ENCODE measurements around the gene ISM2. TPM values are rescaled to one million over a fixed set of nuclear protein-coding genes. Genes with fewer than 3 reads are reported as not detected.
A peak's percentile ranks its signal among the peaks of the same experiment; 100 is the strongest.
"Not testable (repeated sequence)": the region's sequence is repeated elsewhere in the genome, so short reads cannot be mapped to it uniquely, and the experiment has no call there.

ISM2 gene
- total RNA-seq: 0.42 TPM in 1 of 2 replicates, not detected in the other
- long read RNA-seq: 0 reads

DNA sequence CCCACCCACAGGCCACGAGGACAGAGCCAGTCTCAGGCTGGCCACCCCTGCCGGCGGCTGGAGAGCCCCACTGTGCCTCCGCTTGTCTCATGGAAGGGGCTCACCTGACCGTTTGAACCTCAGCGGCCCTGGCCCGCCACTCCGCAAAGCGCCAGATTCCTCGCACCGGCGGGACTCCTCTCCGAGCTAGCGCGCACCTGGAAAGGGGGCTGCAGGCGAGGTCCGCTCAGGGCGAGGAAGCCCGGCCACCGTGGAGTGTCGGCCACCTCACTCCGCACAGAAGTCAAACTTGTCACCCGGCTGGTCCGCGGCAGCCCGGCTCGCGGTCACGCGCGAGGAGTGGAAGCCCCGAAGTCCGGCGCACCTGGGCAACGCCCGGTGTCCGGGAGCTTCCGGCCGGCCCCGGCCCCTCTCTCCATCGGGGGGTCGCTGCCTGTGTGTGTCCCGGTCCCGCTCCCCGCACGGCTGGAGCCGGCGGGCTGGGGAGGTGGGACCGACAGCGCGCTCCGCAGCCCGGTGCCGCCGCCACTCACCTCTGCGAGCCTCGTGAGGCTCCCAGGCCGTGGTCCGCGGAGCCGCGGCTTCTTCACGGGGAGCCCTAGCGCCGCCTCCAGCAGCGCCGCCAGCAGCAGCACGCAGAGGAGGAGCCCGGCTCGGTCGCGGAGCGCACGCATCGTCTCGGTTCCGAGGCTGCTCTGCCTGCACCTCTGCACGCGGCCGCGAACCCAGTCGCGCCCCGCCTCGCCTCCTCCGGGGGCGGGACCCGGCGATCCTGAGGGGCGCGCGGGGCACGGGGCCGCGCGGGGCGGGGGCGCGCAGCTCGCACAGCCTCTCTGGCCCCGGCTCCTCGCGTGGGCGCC is at the start of gene ISM2:
Gene ISM2 (minus strand): TSS at position 697 of the 860 bp plus-strand sequence. CDS start 23 bp downstream, at position 674.
- Mint-ChIP-seq H3K36me3 (ENCODE audit: insufficient read depth) (peaks cover 3% of the 10 kb centered on the region), H3K27ac (no peak within 1 kb of the TSS), H3K27me3 (peaks cover 35% of the 10 kb centered on the region), H3K9me3 (ENCODE audit: low read depth) (peaks cover 4% of the 10 kb centered on the region), H3K4me1 (ENCODE audit: low read depth) (no peaks in the 10 kb centered on the region), H3K4me3 (ENCODE audit: low read depth) (peak within 1 kb of the TSS; percentile 69)
- DNase-seq (ENCODE audit: low spot score, unreplicated experiment): peak; percentile 45
- TF ChIP-seq, protein P1, sequence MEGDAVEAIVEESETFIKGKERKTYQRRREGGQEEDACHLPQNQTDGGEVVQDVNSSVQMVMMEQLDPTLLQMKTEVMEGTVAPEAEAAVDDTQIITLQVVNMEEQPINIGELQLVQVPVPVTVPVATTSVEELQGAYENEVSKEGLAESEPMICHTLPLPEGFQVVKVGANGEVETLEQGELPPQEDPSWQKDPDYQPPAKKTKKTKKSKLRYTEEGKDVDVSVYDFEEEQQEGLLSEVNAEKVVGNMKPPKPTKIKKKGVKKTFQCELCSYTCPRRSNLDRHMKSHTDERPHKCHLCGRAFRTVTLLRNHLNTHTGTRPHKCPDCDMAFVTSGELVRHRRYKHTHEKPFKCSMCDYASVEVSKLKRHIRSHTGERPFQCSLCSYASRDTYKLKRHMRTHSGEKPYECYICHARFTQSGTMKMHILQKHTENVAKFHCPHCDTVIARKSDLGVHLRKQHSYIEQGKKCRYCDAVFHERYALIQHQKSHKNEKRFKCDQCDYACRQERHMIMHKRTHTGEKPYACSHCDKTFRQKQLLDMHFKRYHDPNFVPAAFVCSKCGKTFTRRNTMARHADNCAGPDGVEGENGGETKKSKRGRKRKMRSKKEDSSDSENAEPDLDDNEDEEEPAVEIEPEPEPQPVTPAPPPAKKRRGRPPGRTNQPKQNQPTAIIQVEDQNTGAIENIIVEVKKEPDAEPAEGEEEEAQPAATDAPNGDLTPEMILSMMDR (IDR thresholded peaks at IDR 0.05; ENCODE audit: unreplicated experiment): no peak

DNA sequence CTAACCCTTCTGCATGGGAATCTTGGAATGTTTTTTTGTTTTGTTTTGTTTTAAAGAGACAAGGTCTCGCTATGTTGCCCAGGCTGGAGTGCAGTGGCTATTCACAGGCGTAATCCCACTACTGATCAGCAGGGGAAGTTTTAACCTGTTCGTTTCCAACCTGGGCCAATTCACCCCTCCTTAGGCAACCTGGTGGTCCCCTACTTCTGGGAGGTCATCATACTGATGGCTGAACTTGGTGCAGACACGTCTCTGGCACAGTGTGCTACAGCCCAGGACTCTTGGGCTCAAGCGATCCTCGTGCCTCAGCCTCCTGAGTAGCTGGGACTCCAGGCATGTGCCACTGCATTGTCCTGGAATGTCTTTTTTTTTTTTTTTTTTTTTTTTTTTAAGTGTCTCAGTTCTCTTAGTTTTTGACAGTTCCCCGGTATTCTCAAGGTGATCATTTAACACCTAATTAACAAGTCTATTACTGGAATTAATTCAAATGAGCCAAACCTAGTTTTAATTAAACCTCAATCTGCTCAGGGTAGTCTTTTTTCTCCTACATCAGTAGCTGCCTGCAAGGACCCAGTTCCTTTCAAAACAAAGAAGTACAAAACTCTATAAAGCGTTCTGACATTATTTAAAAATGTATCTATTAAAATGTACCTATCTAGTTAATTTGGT is 49.0 kb upstream of the ISM2 start:
- no peak overlapping the region for H3K4me3 Mint-ChIP-seq (ENCODE audit: low read depth)
- TF ChIP-seq, protein P1 (IDR thresholded peaks at IDR 0.05; ENCODE audit: unreplicated experiment): peak; percentile 21
- peaks cover 12% of the 10 kb centered on the region for H3K4me1 Mint-ChIP-seq (ENCODE audit: low read depth)
- no peak overlapping the region for H3K27ac Mint-ChIP-seq
- no peak for DNase-seq (ENCODE audit: low spot score, unreplicated experiment)
- peaks cover 15% of the 10 kb centered on the region for H3K36me3 Mint-ChIP-seq (ENCODE audit: insufficient read depth)
- no peaks in the 10 kb centered on the region for H3K27me3 Mint-ChIP-seq
- no peaks in the 10 kb centered on the region for H3K9me3 Mint-ChIP-seq (ENCODE audit: low read depth)

DNA sequence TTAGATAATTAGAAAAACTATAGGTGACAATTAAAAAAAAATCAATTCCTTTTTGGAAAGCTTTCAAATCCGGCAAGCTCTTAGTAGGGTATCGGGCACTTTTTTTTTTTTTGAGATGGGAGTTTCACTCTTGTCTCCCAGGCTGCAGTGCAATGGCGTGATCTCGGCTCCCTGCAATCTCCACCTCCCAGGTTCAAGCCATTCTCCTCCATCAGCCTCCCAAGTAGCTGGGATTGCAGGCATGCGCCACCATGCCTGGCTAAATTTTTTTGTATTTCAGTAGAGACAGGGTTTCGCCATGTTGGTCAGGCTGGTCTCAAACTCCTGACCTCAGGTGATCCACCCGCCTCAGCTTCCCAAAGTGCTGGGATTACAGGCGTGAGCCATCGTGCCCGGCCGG is 46.6 kb upstream of the ISM2 start:
- Mint-ChIP-seq H3K36me3 (ENCODE audit: insufficient read depth) (peaks cover 12% of the 10 kb centered on the region), H3K4me1 (ENCODE audit: low read depth) (peaks cover 17% of the 10 kb centered on the region)
- H3K4me3 Mint-ChIP-seq (ENCODE audit: low read depth); H3K27ac Mint-ChIP-seq; H3K9me3 Mint-ChIP-seq (ENCODE audit: low read depth); H3K27me3 Mint-ChIP-seq; DNase-seq (ENCODE audit: low spot score, unreplicated experiment): not testable (repeated sequence)

DNA sequence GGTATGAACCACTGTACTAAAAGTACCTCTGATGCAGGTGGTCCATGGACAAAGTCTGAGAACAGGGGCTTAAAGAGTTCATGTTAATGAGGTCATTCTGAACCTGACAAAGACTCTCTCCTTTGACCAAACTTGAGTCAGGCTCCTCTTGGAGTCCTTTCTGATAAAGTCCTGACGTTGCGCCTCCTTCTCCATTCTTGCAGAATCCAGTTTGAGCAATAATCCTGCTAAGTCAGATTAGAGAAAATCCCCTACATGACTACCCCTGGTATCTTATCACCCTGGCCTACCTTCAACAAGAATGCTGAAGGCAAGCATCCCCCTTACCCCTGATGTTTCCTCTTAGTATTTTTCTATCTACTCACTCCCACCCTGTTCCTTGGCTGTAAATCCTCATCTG is 46.0 kb upstream of the ISM2 start:
- H3K27ac Mint-ChIP-seq: peak overlapping the region; percentile 31
- H3K36me3 Mint-ChIP-seq (ENCODE audit: insufficient read depth): peaks cover 12% of the 10 kb centered on the region
- no peak overlapping the region for H3K4me3 Mint-ChIP-seq (ENCODE audit: low read depth)
- TF ChIP-seq, protein P1 (IDR thresholded peaks at IDR 0.05; ENCODE audit: unreplicated experiment): no peak
- DNase-seq (ENCODE audit: low spot score, unreplicated experiment): no peak
- peaks cover 17% of the 10 kb centered on the region for H3K4me1 Mint-ChIP-seq (ENCODE audit: low read depth)
- no peaks in the 10 kb centered on the region for H3K9me3 Mint-ChIP-seq (ENCODE audit: low read depth)
- H3K27me3 Mint-ChIP-seq: no peaks in the 10 kb centered on the region

DNA sequence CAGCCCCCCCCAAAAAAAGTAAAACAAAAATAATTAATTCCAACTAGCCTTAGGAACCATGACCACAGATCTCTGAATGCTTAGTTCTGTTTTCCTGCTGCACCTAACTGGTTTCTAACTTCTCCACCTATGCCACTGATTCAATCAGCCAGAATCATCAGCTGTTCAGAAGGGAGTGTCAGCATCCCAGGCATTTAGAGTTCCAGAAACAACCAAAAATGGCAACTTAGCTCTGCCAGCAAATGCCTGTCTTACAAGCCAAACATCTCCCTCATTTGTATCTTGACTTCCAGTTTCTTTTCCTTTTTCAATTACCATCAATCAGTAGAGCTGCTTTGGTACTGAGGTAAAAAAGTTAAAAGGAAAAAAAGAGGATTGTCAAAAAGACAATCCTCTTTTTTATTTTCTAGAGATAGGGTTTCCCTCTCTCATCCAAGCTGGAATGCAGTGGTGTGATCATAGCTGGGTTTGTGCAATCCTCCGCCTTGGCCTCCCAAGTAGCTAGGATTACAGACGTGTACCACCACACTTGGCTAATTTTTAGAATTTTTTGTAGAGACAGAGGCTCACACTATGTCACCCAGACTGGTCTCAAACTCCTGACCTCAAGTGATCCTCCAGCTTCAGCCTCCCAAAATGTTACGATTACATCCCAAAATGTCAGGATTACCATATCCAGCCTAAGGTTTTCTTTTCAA is 45.2 kb upstream of the ISM2 start:
- Mint-ChIP-seq H3K27ac (no peak overlapping the region), H3K36me3 (ENCODE audit: insufficient read depth) (peaks cover 12% of the 10 kb centered on the region), H3K4me3 (ENCODE audit: low read depth) (no peak overlapping the region), H3K4me1 (ENCODE audit: low read depth) (peaks cover 17% of the 10 kb centered on the region), H3K9me3 (ENCODE audit: low read depth) (no peaks in the 10 kb centered on the region), H3K27me3 (no peaks in the 10 kb centered on the region)
- TF ChIP-seq, protein P1 (IDR thresholded peaks at IDR 0.05; ENCODE audit: unreplicated experiment): no peak
- DNase-seq (ENCODE audit: low spot score, unreplicated experiment): no peak
